ENCODE data around the gene PPP6C. TPM values are rescaled to one million over a fixed set of nuclear protein-coding genes. Genes with fewer than 3 reads are reported as not detected.
"Not testable (repeated sequence)": the region's sequence is repeated elsewhere in the genome, so short reads cannot be mapped to it uniquely, and the experiment has no call there.

PPP6C gene
- total RNA-seq, 4 donors from 2014 or later: 32.6 to 43.2 (median 36.4) TPM

- ATAC-seq (ENCODE audit: low FRiP score) (no peak), DNase-seq (ENCODE audit: low spot score) (no peak)
- no peak for TF ChIP-seq CTCF (IDR thresholded peaks at IDR 0.05)
Measured at GRCh38 chr9:125176636-125177035, 13.0 kb downstream of the PPP6C start.

- no peak for DNase-seq (ENCODE audit: low spot score)
Measured at GRCh38 chr9:125172031-125172755, 17.4 kb downstream of the PPP6C start.

GRCh38 chr9:125169895-125170294 is 19.7 kb downstream of the PPP6C start:
- no peak for DNase-seq (ENCODE audit: low spot score)
- no peak for ATAC-seq (ENCODE audit: low FRiP score)
- no peak for TF ChIP-seq CTCF (IDR thresholded peaks at IDR 0.05)

More at GRCh38 chr9:125172031-125172755, 17.4 kb downstream of the PPP6C start:
- no peak for TF ChIP-seq CTCF (IDR thresholded peaks at IDR 0.05)
- ATAC-seq (ENCODE audit: low FRiP score): no peak

- no peak for DNase-seq (ENCODE audit: low spot score)
- TF ChIP-seq CTCF (IDR thresholded peaks at IDR 0.05): no peak
Measured at GRCh38 chr9:125166762-125167161, 22.8 kb downstream of the PPP6C start.

GRCh38 chr9:125162891-125163290 is 26.7 kb downstream of the PPP6C start:
- not testable (repeated sequence) for DNase-seq (ENCODE audit: low spot score); ATAC-seq (ENCODE audit: low FRiP score)

More at GRCh38 chr9:125166762-125167161, 22.8 kb downstream of the PPP6C start:
- ATAC-seq (ENCODE audit: low FRiP score): no peak

- ATAC-seq (ENCODE audit: low FRiP score) (peak; percentile 75), DNase-seq (ENCODE audit: low spot score) (no peak)
- TF ChIP-seq CTCF (IDR thresholded peaks at IDR 0.05): no peak
Measured at GRCh38 chr9:125161284-125161918, 28.2 kb downstream of the PPP6C start.

- DNase-seq (ENCODE audit: low spot score) (no peak), ATAC-seq (ENCODE audit: low FRiP score) (no peak)
- TF ChIP-seq CTCF (IDR thresholded peaks at IDR 0.05): no peak
Measured at GRCh38 chr9:125160750-125161149, 28.9 kb downstream of the PPP6C start.
